GM19455 (cell line): ENCODE measurements around the gene HELZ2.
"Not testable (repeated sequence)": the region's sequence is repeated elsewhere in the genome, so short reads cannot be mapped to it uniquely, and the experiment has no call there.

ENCODE experiments used
- ATAC-seq: cut with Tn5 transposase; IDR thresholded peaks from one replicate; pipeline ENCODE4 v1.9.1; 2021; ENCODE audit not compliant: unreplicated experiment

HELZ2 gene

GRCh38 chr20:63566395-63567135, 7.5 kb downstream of the HELZ2 start:
- no peak for ATAC-seq

- no peak for ATAC-seq
Measured at GRCh38 chr20:63565699-63566335, 8.2 kb downstream of the HELZ2 start.

GRCh38 chr20:63565021-63565698, 8.9 kb downstream of the HELZ2 start:
- ATAC-seq = no peak

GRCh38 chr20:63564036-63564810, 9.8 kb downstream of the HELZ2 start:
- no peak for ATAC-seq

GRCh38 chr20:63563225-63563935, 10.7 kb downstream of the HELZ2 start:
- ATAC-seq = no peak

- ATAC-seq = no peak
Measured at GRCh38 chr20:63562461-63563224, 11.4 kb downstream of the HELZ2 start.

- no peak for ATAC-seq
Measured at GRCh38 chr20:63561624-63562396, 12.2 kb downstream of the HELZ2 start.

GRCh38 chr20:63560856-63561609, 13.0 kb downstream of the HELZ2 start:
- no peak for ATAC-seq

- no peak for ATAC-seq
Measured at GRCh38 chr20:63560333-63560805, 13.7 kb downstream of the HELZ2 start.

- not testable (repeated sequence) for ATAC-seq
Measured at GRCh38 chr20:63559485-63560332, 14.3 kb downstream of the HELZ2 start.

- no peak for ATAC-seq
Measured at GRCh38 chr20:63558804-63559484, 15.1 kb downstream of the HELZ2 start.

GRCh38 chr20:63557481-63557891, 16.6 kb downstream of the HELZ2 start:
- ATAC-seq = no peak

GRCh38 chr20:63556873-63557478, 17.1 kb downstream of the HELZ2 start:
- no peak for ATAC-seq

GRCh38 chr20:63555661-63556381, 18.2 kb downstream of the HELZ2 start:
- ATAC-seq = no peak

- ATAC-seq = no peak
Measured at GRCh38 chr20:63554361-63555278, 19.4 kb downstream of the HELZ2 start.
